HUES6 (cell line): Measurements from ENCODE around the gene PDXK.

Experiments used
- H3K27ac ChIP-seq: 2 replicates; pipeline ENCODE4 v1.7.0; 2013; ENCODE audit warnings: low read depth, mild to moderate bottlenecking, low read length, inconsistent platforms
- H3K27me3 ChIP-seq: 2 replicates; pipeline ENCODE4 v1.6.1; 2013; ENCODE audit warnings: low read length; ENCODE audit not compliant: control insufficient read depth, insufficient read depth
- H3K36me3 ChIP-seq: 2 replicates; pipeline ENCODE4 v1.6.1; 2013; ENCODE audit warnings: low read length; ENCODE audit not compliant: control insufficient read depth, insufficient read depth
- H3K4me1 ChIP-seq: 2 replicates; pipeline ENCODE4 v1.6.1; 2013; ENCODE audit warnings: low read length; ENCODE audit not compliant: control insufficient read depth, insufficient read depth
- H3K4me3 ChIP-seq: 2 replicates; pipeline ENCODE4 v1.5.1; 2013; ENCODE audit warnings: low read depth, low read length
- H3K9ac ChIP-seq: one replicate; pipeline ENCODE4 v1.6.1; 2013; ENCODE audit warnings: mild to moderate bottlenecking, low read length
- H3K9me3 ChIP-seq: 2 replicates; pipeline ENCODE4 v1.6.1; 2013; ENCODE audit warnings: low read depth, low read length; ENCODE audit not compliant: control insufficient read depth, insufficient read depth

The PDXK gene

DNA sequence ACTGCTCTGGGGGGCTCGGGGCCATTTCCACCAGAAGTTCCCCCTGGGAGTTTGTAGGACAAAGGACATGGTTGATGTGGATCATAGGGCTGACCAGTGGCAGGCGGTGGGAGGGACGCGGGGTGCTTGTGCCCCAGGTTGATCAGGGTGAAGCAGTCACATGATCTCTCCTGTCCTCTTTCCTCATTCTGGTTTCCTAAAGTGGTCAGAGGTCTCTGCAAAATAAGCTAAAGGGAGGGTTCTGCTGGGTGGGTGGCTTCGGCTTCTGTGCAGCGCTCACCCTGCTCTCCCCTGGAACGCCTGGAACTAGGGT, 9.2 kb downstream of the PDXK start:
- peak overlapping the region; percentile 80; the same call in 1 of the 2 replicates for H3K27ac ChIP-seq
- peaks cover 12% of the 10 kb centered on the region for H3K4me1 ChIP-seq
- H3K9ac ChIP-seq, result peak overlapping the region; percentile 90
- peak overlapping the region; percentile 77 for H3K4me3 ChIP-seq
- H3K27me3 ChIP-seq, result no peaks in the 10 kb centered on the region
- H3K36me3 ChIP-seq, result peaks cover 10% of the 10 kb centered on the region; the same call in 1 of the 2 replicates
- no peaks in the 10 kb centered on the region for H3K9me3 ChIP-seq

- Histone ChIP-seq H3K9me3 (no peaks in the 10 kb centered on the region), H3K27me3 (no peaks in the 10 kb centered on the region), H3K9ac (peak overlapping the region; percentile 90), H3K27ac (peak overlapping the region; percentile 80; the same call in 1 of the 2 replicates), H3K4me3 (peak overlapping the region; percentile 77), H3K4me1 (peaks cover 17% of the 10 kb centered on the region), H3K36me3 (peaks cover 6% of the 10 kb centered on the region; the same call in 1 of the 2 replicates)
Observed at GRCh38 chr21:43728467-43729390, 9.8 kb downstream of the PDXK start.

GRCh38 chr21:43731476-43731875, 12.5 kb downstream of the PDXK start:
- Histone ChIP-seq H3K4me1 (peaks cover 17% of the 10 kb centered on the region), H3K9ac (no peak overlapping the region), H3K9me3 (no peaks in the 10 kb centered on the region), H3K36me3 (no peaks in the 10 kb centered on the region; the same call in 1 of the 2 replicates), H3K27ac (no peak overlapping the region), H3K27me3 (no peaks in the 10 kb centered on the region), H3K4me3 (no peak overlapping the region)

DNA sequence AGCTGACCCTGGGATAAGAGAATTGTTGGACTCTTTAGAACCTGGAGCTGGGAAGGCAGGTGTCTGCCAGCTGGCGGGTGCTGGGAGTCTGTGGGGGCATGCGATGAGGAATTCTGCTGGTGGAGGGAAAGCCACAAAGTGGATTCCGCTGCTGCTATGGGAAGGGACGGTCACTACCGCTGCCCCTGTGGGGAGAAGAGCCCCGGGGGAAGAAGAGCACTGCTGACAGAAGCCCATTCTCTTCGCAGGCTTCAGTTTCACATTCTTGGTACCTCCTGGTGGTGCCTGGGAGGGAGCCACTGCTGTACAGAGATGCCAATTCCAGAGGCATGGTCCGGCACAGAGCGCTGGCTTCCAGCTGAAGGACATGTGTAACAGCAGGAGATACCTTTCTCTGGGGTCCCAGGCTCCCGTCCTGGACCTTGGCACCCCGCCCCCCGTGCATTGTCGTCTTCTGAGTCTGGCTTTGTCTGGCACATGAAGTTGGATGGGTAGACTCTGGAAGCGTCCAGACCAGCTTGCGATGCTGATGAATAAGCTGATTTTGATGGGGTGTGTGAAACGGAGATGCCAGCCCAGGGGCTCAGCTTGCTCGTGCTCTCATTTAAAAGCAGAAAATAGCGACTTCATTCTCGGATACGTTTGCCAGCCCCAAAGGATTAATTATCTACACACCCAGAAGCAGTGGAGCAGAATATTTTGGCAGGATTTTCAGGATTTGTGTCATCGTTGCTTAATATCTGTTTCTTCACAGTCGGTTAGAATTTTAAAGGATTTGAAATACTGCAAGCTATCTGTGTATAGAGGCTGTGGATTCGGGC, 13.2 kb downstream of the PDXK start:
- Histone ChIP-seq H3K9ac (no peak overlapping the region), H3K27me3 (no peaks in the 10 kb centered on the region), H3K9me3 (no peaks in the 10 kb centered on the region), H3K4me3 (no peak overlapping the region), H3K36me3 (no peaks in the 10 kb centered on the region; the same call in 1 of the 2 replicates), H3K27ac (no peak overlapping the region), H3K4me1 (peaks cover 17% of the 10 kb centered on the region)

DNA sequence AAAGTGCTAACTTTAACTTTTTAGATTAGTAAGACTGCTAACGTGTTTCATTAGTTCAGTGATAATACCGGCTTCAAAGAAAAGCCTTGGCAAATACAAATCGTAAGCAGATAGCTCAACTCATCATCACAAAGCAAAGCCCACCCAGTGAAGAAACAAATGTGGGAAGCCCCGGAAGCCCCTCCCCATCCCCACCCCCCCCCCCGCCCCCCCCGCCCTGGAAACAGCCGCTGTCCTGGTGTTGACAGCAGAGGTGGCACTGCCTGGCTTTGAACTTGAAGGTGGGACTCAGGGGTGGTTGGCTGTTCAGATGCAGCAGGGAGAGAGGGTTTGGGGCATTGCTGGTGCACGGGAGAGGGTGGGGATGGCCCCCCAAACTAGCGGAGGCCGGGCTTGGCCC, 14.1 kb downstream of the PDXK start:
- H3K36me3 ChIP-seq, result peaks cover 4% of the 10 kb centered on the region
- H3K27ac ChIP-seq, result no peak overlapping the region
- no peak overlapping the region for H3K9ac ChIP-seq
- no peaks in the 10 kb centered on the region for H3K27me3 ChIP-seq
- no peak overlapping the region for H3K4me3 ChIP-seq
- no peaks in the 10 kb centered on the region for H3K9me3 ChIP-seq
- peaks cover 10% of the 10 kb centered on the region for H3K4me1 ChIP-seq

DNA sequence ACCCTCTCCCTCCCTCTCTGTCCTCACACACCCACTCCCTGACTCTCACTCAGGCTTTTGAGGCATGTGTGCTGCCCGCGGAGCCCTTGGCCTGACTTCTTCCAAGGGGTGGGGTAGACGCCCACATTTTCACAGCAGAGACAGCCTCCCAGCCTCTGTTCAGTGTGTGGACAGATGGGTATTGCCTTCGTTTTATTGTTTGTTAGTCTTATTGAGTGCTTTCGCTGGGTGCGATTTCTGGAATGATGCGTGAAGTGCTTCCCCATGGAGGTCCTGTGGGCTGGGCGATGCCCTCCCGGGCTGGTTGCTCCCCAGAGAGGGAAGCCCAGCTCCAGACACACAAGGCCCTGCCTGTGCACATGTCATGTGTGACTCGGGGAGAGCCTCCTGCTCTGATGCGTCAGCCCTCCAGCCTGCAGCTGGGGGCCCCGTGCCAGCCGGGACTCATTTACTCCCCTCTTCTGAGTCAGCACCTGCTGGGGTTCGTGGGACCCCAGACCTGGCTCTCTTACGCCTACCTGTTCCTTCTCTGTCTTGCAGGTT, 14.7 kb downstream of the PDXK start:
- Histone ChIP-seq H3K4me3 (no peak overlapping the region), H3K36me3 (peaks cover 7% of the 10 kb centered on the region), H3K27me3 (no peaks in the 10 kb centered on the region), H3K4me1 (0 out of 2 replicates have a peak, but pooled peaks cover 7% of the 10 kb centered on the region), H3K27ac (no peak overlapping the region), H3K9ac (no peak overlapping the region), H3K9me3 (no peaks in the 10 kb centered on the region)

DNA sequence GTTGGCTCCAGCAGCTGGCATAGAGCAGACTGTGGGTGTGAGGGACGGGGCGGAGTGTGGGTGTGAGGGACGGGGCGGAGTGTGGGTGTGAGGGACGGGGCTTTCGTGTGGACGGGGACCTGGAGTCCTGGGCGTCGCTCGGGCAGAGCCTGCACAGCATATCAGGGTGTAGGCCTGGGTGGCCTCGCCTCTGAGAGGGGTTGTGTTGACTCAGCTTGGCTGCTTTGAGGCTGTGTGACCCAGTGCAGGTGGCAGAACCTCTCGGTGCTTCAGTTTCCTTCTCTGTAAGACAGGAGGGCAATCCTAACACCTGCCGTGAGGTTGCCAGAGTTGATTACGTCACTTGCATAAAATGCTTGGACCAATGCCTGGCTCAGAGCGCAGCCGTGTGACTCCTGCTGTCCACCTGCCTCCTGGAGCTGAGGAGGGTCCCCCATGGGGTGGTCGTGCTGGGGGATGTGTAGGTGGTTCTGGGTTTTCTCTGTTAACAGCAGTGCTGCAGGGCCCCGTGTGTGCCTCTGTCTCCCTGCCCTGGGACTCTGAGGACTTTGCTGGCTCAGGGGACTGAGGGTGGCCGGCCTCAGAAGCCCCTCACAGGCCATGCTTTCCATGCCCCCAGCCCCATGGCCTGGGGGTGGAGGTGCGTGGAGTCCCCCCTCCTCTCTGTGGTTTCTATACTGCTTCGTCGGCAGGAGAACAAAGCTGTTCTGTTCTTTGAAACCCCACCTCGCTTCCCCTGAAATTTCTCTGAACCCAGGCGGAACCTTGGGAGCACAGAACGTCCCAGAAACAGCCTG, 15.4 kb downstream of the PDXK start:
- Histone ChIP-seq H3K9me3 (no peaks in the 10 kb centered on the region), H3K27ac (no peak overlapping the region), H3K36me3 (peaks cover 7% of the 10 kb centered on the region), H3K4me1 (0 out of 2 replicates have a peak, but pooled peaks cover 7% of the 10 kb centered on the region), H3K9ac (no peak overlapping the region), H3K27me3 (no peaks in the 10 kb centered on the region), H3K4me3 (no peak overlapping the region)

DNA sequence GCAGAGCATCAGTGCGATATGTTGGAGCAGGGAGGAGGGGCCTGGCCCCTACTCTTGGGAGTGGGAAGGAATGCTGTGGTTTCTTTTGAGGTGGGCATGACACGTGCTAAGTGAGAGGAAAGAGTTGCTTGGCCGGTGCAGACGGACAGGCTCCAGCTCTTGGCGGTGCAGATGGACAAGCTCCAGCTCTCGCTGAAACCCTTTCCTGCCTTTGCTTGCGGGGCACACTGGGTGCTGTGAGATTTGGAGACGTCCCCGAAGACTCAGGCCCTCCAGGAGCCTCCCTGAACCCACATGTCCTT, 15.9 kb downstream of the PDXK start:
- no peak overlapping the region for H3K27ac ChIP-seq
- no peaks in the 10 kb centered on the region for H3K27me3 ChIP-seq
- no peak overlapping the region for H3K9ac ChIP-seq
- peaks cover 7% of the 10 kb centered on the region for H3K36me3 ChIP-seq
- peaks cover 5% of the 10 kb centered on the region; the same call in 1 of the 2 replicates for H3K4me1 ChIP-seq
- H3K9me3 ChIP-seq, result no peaks in the 10 kb centered on the region
- no peak overlapping the region for H3K4me3 ChIP-seq

- Histone ChIP-seq H3K27me3 (no peaks in the 10 kb centered on the region), H3K4me3 (no peak overlapping the region), H3K27ac (no peak overlapping the region), H3K4me1 (peaks cover 11% of the 10 kb centered on the region), H3K9ac (no peak overlapping the region), H3K36me3 (peaks cover 7% of the 10 kb centered on the region), H3K9me3 (no peaks in the 10 kb centered on the region)
Observed at GRCh38 chr21:43735236-43736091, 16.5 kb downstream of the PDXK start.
